Kidney glomerular epithelial cell (primary cell): Measurements from ENCODE around the gene CLDN8.

Experiments used
- DNase-seq: peaks from one replicate; lab custom pipeline; 2025; lab: John Stamatoyannopoulos, UW

Gene CLDN8

DNA sequence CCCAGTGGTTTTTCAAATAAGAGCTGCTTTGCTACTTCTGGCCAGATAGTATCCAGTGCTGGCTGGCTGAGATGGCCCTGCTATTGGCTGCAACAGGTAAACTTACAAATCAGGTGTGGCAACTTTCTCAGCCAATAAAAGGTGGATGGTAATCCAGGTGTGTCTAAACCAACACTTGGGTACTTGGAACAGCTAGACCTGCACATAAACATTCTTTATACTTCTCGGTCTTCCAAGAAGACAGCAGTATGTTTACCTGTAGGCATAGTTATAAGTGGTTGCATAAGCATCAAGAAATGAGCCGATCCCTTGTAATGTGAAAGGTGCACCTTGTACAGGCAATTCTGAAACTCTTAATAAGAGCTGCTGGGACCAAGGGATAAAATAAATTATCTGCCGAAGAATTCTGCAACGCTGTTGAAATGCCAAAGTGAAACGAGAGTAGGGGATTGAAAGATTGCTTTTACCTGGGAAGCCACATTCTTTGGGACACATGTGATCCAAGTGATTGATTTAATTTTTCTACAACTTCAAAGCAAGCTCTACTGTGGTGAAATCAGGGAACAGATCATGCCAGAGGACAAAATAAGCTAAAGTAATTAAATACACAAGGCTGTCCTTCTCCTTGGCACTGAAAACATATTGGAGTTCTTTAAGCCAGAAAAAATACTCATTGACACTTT is at the start of gene CLDN8:
Gene CLDN8 (minus strand): TSS at position 57 of the 683 bp plus-strand sequence. CDS start 172 bp downstream, outside the sequence.
- DNase-seq: no peak

DNA sequence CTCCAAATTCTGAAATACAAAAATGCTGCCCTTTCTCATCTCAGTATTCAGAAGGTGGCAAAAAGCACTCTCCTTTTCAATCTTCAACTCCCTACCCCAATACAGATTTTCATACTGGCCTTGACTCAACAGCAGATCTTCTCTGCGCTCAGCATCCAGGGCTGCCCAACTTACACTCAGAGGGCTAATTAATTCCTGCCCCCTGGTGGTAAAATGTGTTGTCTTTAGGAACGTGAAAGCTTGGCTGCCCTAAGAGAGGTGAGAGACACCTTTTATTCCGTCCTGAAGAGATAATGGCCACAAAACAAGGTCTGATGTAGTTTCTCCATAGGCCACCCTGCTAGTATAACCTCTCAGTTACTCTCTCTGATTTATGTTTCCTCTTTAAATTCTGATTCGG is 41.9 kb upstream of the CLDN8 start:
- DNase-seq: no peak

DNA sequence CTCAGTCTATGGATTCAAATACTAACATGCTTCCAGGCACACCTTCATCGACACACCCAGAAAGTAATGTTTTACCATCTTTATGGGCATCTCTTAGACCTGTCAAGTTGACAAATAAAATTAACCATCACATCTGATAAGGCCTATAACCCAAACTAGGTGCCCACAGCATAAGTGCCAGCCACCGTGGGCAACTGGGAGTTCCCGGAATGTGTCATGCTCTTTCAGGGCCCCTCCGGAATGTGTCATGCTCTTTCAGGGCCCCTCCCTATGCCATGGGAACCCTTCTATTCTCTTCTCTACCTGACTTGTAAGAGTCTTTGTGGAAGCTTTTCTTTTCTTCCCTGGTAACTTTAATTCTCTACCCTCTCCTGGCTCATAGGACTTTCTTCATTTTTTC is 40.2 kb upstream of the CLDN8 start:
- DNase-seq: no peak

DNA sequence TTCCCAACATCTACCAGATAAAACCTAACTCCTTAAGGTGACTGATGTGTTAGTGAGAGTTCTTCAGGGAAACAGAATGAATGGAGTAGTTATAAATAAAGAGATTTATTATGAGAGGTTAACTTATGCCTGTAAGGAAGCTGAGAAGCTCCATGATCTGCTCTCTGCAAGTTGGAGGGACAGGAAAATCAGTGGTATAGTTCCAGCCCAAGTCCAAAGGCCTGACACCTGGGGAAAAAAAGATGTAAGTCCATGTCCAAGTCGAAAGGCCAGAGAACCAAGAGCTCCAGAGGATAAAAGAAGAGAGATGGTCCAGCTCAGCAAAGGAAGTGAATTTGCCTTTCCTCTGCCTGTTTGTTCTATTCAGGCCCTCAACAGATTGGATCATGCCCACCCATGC is 39.8 kb upstream of the CLDN8 start:
- DNase-seq: no peak

DNA sequence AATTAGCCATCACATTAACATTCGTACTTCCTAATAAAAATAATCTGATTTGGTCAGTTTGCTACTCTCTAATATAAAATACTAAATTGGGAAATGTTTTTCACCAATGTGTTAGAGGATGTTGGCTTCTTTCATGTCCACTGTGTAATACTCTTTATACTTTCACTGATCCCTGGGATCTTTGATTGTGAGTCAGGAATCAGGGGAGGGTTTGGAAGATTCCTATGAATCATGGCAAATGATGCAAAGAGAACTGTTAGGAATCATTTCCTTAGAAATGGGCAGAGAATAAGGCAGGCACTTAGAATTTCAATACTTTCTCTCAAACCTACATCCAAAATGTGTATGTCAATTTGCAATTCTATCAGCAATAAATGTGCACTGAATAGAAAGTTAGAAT is 35.9 kb upstream of the CLDN8 start:
- no peak for DNase-seq

DNA sequence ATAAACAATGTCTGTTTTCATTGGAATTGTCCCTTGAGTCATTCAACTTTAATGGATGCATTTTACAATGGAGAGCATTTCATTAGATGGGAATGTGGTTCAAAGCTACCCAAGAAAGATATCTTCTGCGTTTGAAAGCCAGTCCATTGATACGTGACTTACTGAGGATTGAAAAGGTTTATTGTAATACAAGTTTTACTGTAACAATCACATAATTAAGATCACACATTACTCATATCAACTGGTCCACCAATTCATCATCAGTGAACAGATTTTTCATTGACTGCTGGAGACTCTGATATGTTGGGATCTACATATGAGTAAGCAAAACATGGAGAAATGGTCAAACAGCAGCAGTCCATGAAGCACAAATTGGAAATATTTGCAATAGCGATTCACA is 34.0 kb upstream of the CLDN8 start:
- DNase-seq: no peak

DNA sequence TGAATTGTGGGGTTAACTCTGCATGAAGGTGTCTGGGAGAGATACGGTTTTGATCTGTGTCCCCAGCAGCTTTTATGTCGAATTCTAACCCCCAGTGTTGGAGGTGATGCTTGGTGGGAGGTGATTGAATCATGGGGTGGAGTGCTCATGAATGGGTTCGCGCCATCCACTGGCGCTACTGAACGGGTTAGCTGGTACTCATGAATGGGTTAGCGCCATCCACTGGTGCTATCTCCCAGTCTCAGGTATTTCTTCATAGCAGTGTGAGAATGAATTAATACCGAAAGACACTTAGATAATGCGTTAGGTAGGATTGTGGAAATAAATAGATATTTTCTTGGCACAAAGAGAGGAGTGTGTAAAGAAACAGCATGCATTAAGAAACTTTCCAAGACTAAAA is 32.9 kb upstream of the CLDN8 start:
- DNase-seq: no peak

DNA sequence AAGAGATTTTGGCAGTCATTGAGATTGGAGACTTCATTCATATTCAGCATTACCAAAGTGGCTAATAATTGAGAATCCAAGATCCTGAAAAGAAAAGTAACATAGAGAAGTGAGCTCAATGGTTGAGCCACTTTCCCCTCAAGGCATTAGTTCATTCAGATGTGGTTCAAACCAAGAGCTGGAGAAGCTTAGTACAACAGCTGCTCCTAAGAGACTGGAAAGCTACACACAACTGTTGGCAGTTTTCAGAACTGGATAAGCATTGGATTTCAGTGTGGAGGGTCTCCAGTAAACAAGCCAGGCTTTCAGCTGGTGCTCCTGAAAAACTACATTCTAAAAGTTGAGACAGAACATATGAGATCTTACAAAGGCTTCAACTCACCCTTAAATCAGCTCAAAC is 29.2 kb upstream of the CLDN8 start:
- no peak for DNase-seq

DNA sequence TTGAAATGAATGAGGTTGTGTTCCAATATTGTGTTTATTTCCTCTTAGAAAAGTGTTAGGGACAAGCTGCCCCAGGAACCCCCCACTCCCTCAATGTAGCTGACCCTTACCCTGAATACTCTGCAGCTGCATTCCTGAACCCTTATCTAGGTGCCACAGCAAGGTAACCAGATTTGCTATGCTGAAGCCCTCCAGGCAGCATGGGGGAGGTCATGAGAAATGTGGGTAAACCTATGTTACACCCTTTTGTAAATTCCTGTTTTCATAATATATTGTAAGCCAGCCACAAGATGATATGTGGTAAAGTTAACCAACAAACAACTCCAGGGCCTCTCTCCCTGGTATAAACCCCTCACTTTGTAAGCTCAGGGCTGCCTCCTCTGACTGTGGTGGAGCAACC is 27.8 kb upstream of the CLDN8 start:
- DNase-seq: no peak

DNA sequence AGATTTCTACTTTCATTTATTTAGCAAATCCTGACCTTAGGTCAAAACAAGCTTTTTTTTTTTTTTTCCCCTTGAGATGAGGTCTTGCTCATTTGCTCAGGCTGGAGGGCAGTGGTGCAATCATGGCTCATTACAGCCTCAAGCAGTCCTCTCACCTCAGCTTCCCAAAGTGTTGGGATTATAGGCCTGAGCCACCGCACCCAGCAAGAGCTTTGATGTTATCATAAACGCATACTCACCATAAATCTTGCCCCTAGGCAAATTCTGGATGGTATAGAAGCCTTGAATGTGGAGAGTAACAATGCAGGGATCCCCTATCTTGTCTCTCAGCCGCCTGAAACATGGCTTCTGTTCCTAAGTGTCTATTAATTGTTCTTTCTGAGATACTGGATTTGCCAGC is 24.8 kb upstream of the CLDN8 start:
- no peak for DNase-seq

DNA sequence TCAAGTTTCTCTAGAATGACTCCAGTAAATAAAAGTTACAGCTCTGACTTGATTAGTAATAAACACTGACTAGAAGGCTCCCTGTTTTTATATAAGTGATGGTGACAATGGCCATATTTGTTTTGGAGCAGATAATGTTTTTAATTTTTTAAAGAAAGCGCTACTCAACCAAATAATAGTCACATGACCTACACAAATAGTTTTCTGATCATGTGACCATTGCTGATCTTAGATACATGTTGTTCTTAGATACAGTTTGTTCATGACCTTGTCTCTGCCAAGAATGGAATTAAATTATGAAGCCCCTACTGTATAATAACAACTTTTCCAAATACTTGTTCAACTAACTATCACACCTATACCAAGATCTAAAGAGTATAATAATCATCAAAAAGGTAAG is 22.3 kb upstream of the CLDN8 start:
- DNase-seq: no peak

DNA sequence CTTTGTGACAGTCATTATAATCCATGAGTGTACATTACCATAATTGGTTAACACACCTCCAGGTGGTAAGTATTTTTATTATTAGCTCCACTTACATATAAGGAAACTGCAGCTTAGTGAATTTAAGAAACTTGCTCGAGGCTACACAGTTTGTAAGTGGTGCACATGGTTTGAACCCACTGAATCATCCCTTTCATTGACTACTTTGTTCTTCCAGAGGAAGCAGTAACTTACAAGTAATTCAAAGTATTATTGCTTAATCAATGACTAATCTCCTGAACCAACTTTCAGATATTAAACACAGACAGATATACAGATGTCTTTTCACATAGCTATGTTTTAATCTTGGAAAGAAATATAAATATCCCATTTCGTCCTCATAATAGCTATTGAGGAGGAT is 18.7 kb upstream of the CLDN8 start:
- no peak for DNase-seq

DNA sequence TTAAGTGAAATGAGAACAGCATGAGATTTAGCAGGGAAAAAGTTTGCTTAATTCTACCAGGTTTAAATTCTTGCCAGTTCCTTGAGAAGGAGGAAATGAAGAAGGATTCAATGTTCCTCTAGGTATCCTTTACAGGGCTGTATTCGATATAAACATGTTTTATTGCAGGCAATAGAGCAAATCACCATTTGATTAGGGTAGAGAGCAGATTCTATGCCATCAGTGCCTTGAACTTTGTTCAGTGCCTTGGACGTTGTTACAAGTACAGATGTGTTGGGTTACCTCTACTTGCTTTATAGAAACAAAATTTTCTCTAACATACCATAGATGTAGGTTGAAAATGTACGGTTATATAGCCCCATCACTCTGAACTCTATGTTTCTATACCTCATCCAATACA is 18.2 kb upstream of the CLDN8 start:
- DNase-seq: no peak

DNA sequence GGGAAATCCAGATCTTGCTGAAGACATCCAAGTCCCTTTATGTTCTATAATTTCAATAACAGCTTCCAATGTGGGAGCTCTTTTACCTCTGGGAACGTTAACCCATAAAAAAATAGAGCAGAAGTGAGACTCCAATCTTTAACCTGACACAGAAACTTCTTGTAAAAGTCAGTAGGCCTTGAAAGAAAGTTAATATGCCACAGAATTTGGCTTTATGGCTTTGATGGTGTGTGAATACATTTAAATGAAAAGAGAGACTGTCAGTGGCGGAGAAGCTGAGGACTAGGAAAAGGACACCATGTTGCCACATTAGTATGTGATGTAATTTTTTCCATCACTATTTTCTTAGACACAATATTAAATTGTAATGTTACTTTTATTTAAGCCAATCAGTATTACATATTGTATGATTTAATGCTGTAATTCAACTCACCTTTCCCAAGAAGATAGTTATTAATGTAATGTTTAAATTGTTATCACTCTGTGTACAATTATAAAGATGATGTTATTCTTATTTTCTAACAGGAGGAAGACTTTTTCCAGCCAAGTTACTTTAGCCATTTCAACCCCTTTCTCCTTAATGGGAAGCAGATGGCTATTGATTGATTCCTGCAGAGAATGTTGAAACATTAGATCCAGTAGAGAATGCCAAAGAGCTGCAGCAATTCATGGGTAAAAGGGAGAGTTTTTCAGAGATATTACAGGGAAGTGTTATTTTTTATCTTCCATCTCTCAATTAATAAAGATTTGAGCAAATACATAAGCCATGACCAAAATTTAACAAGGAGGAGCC is 17.5 kb upstream of the CLDN8 start:
- no peak for DNase-seq

DNA sequence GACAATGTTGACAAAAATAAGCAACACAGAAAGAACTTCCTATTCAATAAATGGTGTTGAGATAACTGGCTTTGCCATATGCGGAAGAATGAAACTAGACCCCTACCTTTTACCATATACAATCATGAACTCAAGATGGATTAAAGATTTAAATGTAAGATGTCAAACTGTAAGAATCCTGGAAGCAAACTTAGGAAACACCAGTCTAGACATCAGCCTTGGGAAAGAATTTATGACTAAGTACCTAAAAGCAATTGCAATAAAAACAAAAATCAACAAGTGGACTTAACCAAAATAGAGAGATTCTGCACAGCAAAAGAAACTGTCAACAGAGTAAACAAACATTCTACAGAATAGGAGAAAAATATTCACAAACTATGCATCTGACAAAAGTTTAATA is 16.1 kb upstream of the CLDN8 start:
- DNase-seq: no peak

DNA sequence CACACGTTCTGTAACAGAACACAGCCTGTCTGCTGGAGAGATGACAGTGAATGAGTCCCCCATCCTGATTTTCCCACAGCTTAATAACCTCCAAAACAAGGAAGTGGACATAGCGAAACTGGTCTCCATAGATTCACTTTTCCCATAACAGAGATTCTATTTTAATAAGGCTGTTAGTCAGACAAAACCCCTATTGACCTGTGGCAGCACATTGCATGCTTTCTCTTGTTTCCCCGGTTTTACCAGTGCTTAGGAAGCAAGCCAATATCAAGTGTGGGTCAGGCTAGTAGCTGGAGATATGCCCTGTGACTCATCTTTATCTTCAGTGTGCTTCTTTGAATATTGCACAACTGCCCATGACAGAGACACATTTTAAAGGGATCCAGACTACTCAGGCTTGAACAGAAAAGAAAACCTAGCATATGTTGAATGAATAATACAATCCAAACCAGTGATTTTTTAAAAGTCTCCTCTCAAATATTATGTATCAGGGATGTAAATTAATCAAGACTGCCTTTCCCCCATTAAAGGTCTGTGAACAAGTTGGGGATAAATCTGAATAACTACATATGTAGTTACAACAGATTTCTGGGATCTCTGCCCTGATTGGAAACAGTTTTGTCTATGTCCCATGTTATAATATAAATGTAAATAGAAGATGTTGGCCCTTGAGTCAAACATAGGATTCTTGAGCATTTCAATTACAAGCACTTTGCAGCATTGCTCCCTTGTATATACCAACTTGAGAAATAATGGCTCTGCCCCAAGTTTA is 11.9 kb upstream of the CLDN8 start:
- DNase-seq: peak; percentile 78

DNA sequence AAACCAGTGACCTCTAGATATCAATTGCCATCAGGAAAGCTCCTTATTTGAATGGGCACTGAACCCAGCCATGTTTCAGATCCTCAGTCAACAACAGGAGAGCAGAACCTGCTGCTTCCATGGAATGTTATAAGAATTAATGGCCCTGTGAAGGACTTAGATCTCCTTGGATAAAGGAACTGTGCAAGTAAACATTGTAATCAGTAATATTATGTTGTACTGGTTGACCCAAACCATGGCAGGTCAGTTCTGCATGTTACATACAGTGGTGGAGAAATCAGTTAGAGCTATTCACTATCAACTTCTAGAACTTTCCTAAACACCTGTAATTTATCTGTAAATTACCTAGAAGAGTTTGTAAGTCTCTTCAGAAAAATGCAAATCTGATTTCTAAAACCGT is 11.2 kb upstream of the CLDN8 start:
- DNase-seq: no peak

DNA sequence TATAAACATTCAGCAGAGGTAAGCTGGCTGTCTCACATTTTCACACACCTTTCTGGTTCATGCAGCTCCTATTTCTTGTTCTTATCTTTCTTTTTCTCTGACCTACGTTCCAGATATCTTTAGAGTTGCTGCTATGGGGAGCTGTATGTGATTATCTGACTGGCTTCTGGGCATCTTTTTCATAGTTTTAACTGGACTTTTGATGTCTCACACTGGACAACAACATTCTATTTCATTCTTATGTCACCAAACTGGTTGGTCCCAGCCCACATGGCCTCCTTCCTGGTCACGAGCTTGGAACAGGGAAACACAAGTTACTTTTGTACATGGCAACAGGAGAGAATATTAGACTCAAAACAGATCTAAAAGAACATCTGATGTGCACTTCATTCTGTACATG is 7.7 kb upstream of the CLDN8 start:
- no peak for DNase-seq

DNA sequence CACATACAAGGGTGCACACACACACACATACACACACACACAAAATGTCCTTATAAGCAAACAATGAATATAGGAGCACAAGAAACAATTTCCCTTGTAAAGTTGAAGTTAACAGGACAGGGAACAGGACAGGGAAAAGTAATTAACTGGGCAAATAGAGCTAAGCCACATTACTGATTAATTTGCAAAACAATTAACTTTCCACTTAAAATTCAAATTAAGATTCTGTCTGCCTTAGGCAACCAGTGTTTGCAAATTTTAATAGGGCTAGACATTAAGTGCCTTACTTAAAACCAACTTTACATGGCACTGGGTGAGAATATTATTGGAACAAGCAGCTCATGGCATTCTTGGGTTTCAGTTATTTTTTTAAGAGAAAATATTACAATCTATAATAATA is 6.8 kb upstream of the CLDN8 start:
- DNase-seq: no peak

DNA sequence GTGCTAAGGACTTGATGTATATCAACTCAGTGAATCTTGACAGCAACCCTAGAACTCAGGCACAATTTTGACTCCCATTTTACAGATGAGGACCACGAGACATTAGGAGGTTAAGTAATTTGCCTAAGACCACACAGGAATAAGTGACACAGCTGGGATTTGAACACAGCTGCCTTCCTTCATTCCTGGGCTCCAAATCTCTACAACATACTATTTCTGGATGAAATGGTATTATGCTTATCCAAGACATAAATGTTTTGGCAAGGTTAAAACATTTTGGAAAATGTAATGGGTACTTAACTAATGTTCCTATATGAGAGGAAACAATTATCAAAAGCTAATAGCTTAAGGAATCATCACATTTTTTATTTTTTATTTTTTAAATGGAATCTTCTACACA is 4.8 kb downstream of the CLDN8 start:
- DNase-seq: no peak

DNA sequence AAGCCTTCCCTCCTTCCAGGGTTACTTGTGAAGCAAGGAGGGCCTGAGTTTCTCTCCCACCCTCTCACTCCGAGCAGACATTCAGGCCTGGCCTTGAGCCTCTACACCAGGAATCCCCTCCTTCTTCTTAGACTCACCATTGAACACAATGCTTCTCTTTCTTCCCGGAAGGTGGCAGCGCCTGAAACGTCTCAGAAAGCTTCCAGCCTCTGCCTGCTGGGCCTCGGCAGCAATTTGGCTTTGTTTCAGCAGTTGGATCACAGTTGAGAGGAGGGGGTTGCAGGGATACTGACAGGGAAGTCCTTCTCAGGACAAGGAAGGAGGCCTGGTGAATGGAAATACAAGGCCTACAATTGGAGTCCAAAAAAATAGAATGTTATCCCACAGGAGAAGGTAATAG is 6.3 kb downstream of the CLDN8 start:
- DNase-seq: no peak

DNA sequence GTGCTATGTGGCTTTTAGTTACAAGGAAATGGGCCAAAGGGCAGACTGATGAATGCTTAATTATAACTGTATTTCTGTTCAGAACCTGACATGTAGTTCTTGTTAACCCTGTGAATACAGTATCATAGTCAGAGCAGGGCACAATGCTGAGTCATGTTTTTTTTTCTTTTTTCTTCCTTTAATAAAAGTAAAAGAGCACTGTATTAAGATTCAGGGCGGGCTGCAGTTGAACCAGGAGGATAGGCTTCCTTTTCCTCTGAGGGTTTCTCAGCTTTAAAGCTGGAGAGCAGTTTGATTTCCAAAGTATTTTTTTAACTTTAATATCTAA is 8.7 kb downstream of the CLDN8 start:
- DNase-seq: no peak

DNA sequence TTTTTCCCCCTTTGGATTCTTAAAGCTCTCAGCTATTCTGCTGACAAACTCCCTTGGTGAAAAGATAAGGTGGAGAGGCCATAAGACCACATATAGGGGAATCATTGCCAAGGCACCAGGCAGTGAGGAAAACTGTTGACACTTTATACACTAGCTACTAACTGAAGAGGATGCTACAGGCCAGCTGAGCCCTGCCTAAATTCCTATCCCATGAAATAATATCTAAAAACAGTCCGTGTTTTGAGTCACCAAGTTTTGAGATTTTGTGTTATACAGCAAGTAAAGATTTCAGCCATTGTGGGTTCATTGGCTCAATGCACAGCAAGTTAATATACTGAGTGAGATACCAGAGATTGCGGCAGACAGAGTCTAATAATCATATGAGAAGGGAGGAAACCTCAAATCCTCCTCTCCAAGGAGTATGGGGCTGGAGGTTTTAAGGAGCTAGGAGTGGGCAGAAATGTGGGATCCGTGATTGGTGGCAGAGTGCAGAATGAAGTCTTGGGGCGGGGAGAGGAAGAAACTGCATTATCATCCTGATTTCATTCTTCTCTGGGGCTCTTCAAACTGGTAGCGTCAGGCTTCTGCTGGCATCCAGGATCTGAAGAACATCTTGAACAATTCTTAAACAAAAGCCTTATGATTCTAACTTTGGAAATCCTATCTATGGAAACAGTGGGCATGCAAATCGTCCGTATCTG is 9.2 kb downstream of the CLDN8 start:
- DNase-seq: no peak
